K562 (cell line): Measurements from ENCODE around the gene HNRNPU. TPM values are rescaled to one million over a fixed set of nuclear protein-coding genes. Genes with fewer than 3 reads are reported as not detected.

Experiments
- DACH1 ChIP-seq: fragments of 450-650 bp; IDR thresholded peaks from 2 replicates; pipeline ENCODE4 v1.6.1; 2018; ENCODE audit not compliant: partially characterized antibody
- GABPB2 ChIP-seq: fragments of 250-450 bp; sonication (Bioruptor Pico); conservative IDR thresholded peaks from 2 replicates; pipeline ENCODE4 v1.5.1; 2021; ENCODE audit warnings: mild to moderate bottlenecking
- HCFC1 ChIP-seq: IDR thresholded peaks from 2 replicates; pipeline ENCODE4 v1.6.1; 2012; ENCODE audit warnings: low read depth, low read length, improper control_type of control experiment
- MTA1 ChIP-seq: fragments of 450-650 bp; IDR thresholded peaks from 2 replicates; pipeline ENCODE4 v1.6.1; 2017; ENCODE audit warnings: borderline replicate concordance
- MYNN ChIP-seq, 2 experiments: sonication (generic); formaldehyde crosslinking in 1 of 2; IDR thresholded peaks; 2 replicates each; pipeline versions ENCODE4 v1.5.0 to v1.6.1; 2016 to 2020; ENCODE audit warnings: antibody characterized with exemption in 1 of 2, missing genetic modification reagents in 1 of 2
- NFRKB ChIP-seq: fragments of 450-650 bp; IDR thresholded peaks from 2 replicates; pipeline ENCODE4 v1.6.1; 2016; ENCODE audit warnings: low read depth
- PRMT5 ChIP-seq: sonication (generic); formaldehyde crosslinking; IDR thresholded peaks from 2 replicates; pipeline ENCODE4 v1.5.0; 2020; ENCODE audit warnings: missing genetic modification reagents
- SP1 ChIP-seq: sonication (generic); formaldehyde crosslinking; IDR thresholded peaks from 2 replicates; pipeline ENCODE4 v1.8.1; 2022; ENCODE audit warnings: mild to moderate bottlenecking, missing genetic modification reagents
- ZFPM2 ChIP-seq: fragments of 250-450 bp; sonication (Bioruptor Pico); IDR thresholded peaks from 2 replicates; pipeline ENCODE4 v1.5.1; 2022; ENCODE audit warnings: mild to moderate bottlenecking
- ZNF445 ChIP-seq: fragments of 250-450 bp; sonication (Bioruptor Pico); IDR thresholded peaks from 2 replicates; pipeline ENCODE4 v1.4.0; 2020; ENCODE audit warnings: low read depth, mild to moderate bottlenecking, moderate library complexity
- polyA plus RNA-seq, 8 experiments: library from polyadenylated mRNA; depleted of rRNA in 4 of 8; stranded (reverse) in 5 of 8; unstranded in 3 of 8; fragments of >200 nt; fragmentation: Nextera tagmentation in 2 of 8; fragmentation: Illumina TruSeq in 1 of 8; extraction: Ambion mirVana in 2 of 8; extraction: Trizol in 1 of 8; gene quantifications; 2 replicates each; pipeline versions ENCODE4 v1.2.1 to v1.2.3, GENCODE V29; 2011 to 2014; ENCODE audit warnings: inconsistent platforms in 1 of 8, missing spikeins in 1 of 8
- total RNA-seq, 7 experiments: library from RNA; depleted of rRNA in 6 of 7; stranded (reverse); fragments of >200 nt in 6 of 7; fragmentation: Illumina TruSeq in 2 of 7; extraction: Trizol in 2 of 7; gene quantifications; 2 replicates each; pipeline versions ENCODE4 v1.2.1 to v1.2.3, GENCODE V29; 2011 to 2021; ENCODE audit warnings: low replicate concordance in 1 of 7
- TF ChIP-seq, protein P1 (sequence below): fragments of 200-600 bp; sonication (generic); IDR thresholded peaks from one replicate; pipeline ENCODE4 v1.6.1; 2012; ENCODE audit warnings: mild to moderate bottlenecking, low read depth, low read length, inconsistent platforms
- TF ChIP-seq, protein P2 (sequence below), 2 experiments: IDR thresholded peaks; 2 replicates each; pipeline ENCODE4 v1.6.1; 2011; ENCODE audit warnings: borderline replicate concordance in 1 of 2, control low read depth in 1 of 2, low read depth in 1 of 2, low read length in 1 of 2, mild to moderate bottlenecking in 1 of 2, mixed read lengths in 1 of 2, moderate library complexity in 1 of 2; ENCODE audit not compliant: insufficient read depth in 1 of 2, insufficient read length in 1 of 2, poor library complexity in 1 of 2, severe bottlenecking in 1 of 2; ENCODE audit errors: extremely low read depth in 1 of 2
- TF ChIP-seq, protein P3 (sequence below): fragments of 250-450 bp; sonication (Bioruptor Pico); IDR thresholded peaks from 2 replicates; pipeline ENCODE4 v1.8.0; 2022; ENCODE audit warnings: moderate library complexity, mild to moderate bottlenecking, inconsistent platforms

HNRNPU gene
- total and polyA plus RNA-seq, 9 of the 15 experiments (the other 6 are each of a cell fraction or from before 2014, with no cell fraction given), result 159 to 777 (median 577) TPM

DNA sequence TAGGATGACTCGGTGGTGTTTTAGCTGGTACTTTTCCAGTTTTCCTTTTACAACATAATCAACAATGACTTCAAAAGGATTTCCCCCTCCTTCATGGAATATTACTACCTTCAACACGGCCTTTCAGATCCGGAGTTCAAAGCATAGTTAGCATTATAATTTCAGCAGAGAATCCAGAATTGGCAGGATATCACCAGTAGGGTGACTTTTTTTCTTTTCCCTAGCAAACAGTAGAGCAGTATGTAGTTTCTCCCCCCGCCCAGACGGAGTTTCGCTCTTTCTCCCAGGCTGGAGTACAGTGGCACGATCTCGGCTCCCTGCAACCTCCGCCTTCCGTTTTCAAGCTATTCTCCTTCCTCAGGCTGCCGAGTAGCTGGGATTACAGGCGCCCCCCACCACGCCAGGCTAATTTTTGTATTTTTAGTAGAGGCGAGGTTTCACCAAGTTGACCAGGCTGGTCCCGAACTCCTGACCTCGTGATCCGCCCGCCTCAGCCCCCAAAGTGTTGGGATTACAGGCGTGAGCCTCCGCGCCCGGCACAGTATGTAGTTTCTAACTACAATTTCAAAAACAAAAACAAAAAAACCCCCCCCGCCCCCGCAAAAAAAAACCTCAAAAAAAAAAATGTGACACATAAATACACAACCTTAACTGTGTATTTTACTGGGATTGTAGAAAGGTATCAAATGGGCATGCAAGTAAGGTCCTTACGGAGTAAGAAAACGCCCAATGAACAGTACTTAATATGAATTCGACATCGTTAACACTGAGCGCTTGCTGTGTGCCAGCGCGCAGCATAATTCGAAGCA, 30.4 kb downstream of the HNRNPU start (continued):
- TF ChIP-seq, protein P1, sequence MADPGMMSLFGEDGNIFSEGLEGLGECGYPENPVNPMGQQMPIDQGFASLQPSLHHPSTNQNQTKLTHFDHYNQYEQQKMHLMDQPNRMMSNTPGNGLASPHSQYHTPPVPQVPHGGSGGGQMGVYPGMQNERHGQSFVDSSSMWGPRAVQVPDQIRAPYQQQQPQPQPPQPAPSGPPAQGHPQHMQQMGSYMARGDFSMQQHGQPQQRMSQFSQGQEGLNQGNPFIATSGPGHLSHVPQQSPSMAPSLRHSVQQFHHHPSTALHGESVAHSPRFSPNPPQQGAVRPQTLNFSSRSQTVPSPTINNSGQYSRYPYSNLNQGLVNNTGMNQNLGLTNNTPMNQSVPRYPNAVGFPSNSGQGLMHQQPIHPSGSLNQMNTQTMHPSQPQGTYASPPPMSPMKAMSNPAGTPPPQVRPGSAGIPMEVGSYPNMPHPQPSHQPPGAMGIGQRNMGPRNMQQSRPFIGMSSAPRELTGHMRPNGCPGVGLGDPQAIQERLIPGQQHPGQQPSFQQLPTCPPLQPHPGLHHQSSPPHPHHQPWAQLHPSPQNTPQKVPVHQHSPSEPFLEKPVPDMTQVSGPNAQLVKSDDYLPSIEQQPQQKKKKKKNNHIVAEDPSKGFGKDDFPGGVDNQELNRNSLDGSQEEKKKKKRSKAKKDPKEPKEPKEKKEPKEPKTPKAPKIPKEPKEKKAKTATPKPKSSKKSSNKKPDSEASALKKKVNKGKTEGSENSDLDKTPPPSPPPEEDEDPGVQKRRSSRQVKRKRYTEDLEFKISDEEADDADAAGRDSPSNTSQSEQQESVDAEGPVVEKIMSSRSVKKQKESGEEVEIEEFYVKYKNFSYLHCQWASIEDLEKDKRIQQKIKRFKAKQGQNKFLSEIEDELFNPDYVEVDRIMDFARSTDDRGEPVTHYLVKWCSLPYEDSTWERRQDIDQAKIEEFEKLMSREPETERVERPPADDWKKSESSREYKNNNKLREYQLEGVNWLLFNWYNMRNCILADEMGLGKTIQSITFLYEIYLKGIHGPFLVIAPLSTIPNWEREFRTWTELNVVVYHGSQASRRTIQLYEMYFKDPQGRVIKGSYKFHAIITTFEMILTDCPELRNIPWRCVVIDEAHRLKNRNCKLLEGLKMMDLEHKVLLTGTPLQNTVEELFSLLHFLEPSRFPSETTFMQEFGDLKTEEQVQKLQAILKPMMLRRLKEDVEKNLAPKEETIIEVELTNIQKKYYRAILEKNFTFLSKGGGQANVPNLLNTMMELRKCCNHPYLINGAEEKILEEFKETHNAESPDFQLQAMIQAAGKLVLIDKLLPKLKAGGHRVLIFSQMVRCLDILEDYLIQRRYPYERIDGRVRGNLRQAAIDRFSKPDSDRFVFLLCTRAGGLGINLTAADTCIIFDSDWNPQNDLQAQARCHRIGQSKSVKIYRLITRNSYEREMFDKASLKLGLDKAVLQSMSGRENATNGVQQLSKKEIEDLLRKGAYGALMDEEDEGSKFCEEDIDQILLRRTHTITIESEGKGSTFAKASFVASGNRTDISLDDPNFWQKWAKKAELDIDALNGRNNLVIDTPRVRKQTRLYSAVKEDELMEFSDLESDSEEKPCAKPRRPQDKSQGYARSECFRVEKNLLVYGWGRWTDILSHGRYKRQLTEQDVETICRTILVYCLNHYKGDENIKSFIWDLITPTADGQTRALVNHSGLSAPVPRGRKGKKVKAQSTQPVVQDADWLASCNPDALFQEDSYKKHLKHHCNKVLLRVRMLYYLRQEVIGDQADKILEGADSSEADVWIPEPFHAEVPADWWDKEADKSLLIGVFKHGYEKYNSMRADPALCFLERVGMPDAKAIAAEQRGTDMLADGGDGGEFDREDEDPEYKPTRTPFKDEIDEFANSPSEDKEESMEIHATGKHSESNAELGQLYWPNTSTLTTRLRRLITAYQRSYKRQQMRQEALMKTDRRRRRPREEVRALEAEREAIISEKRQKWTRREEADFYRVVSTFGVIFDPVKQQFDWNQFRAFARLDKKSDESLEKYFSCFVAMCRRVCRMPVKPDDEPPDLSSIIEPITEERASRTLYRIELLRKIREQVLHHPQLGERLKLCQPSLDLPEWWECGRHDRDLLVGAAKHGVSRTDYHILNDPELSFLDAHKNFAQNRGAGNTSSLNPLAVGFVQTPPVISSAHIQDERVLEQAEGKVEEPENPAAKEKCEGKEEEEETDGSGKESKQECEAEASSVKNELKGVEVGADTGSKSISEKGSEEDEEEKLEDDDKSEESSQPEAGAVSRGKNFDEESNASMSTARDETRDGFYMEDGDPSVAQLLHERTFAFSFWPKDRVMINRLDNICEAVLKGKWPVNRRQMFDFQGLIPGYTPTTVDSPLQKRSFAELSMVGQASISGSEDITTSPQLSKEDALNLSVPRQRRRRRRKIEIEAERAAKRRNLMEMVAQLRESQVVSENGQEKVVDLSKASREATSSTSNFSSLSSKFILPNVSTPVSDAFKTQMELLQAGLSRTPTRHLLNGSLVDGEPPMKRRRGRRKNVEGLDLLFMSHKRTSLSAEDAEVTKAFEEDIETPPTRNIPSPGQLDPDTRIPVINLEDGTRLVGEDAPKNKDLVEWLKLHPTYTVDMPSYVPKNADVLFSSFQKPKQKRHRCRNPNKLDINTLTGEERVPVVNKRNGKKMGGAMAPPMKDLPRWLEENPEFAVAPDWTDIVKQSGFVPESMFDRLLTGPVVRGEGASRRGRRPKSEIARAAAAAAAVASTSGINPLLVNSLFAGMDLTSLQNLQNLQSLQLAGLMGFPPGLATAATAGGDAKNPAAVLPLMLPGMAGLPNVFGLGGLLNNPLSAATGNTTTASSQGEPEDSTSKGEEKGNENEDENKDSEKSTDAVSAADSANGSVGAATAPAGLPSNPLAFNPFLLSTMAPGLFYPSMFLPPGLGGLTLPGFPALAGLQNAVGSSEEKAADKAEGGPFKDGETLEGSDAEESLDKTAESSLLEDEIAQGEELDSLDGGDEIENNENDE, result no peak
- TF ChIP-seq, protein P2, sequence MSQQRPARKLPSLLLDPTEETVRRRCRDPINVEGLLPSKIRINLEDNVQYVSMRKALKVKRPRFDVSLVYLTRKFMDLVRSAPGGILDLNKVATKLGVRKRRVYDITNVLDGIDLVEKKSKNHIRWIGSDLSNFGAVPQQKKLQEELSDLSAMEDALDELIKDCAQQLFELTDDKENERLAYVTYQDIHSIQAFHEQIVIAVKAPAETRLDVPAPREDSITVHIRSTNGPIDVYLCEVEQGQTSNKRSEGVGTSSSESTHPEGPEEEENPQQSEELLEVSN (IDR thresholded peaks at IDR 0.05; ENCODE audit: borderline replicate concordance in 1 of 2, extremely low read depth in 1 of 2, insufficient read depth in 1 of 2, insufficient read length in 1 of 2, low read depth in 1 of 2, low read length in 1 of 2, poor library complexity in 1 of 2, severe bottlenecking in 1 of 2), result no peak
- TF ChIP-seq, protein P3, sequence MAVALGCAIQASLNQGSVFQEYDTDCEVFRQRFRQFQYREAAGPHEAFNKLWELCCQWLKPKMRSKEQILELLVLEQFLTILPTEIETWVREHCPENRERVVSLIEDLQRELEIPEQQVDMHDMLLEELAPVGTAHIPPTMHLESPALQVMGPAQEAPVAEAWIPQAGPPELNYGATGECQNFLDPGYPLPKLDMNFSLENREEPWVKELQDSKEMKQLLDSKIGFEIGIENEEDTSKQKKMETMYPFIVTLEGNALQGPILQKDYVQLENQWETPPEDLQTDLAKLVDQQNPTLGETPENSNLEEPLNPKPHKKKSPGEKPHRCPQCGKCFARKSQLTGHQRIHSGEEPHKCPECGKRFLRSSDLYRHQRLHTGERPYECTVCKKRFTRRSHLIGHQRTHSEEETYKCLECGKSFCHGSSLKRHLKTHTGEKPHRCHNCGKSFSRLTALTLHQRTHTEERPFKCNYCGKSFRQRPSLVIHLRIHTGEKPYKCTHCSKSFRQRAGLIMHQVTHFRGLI (CRISPR knock-in tag), result no peak
- peak; percentile 12; the same call in 1 of the 2 replicates for TF ChIP-seq NFRKB
- TF ChIP-seq DACH1, result no peak
- peak; percentile 54; the same call in 1 of the 2 replicates for TF ChIP-seq SP1 (CRISPR knock-in tag)
- TF ChIP-seq MTA1, result no peak
- no peak for TF ChIP-seq GABPB2 (CRISPR knock-in tag)
- TF ChIP-seq ZNF445 (CRISPR knock-in tag), result peak; percentile 12; the same call in 1 of the 2 replicates
- TF ChIP-seq PRMT5 (CRISPR knock-in tag), result no peak
- TF ChIP-seq HCFC1, result no peak
- TF ChIP-seq MYNN (IDR thresholded peaks at IDR 0.05), result no peak
- no peak for TF ChIP-seq MYNN (CRISPR knock-in tag; IDR thresholded peaks at IDR 0.05)
- TF ChIP-seq ZFPM2, result no peak
